HG02840 (cell line): ENCODE data around the gene ZNF462.
"Not testable (repeated sequence)": the region's sequence is repeated elsewhere in the genome, so short reads cannot be mapped to it uniquely, and the experiment has no call there.

Experiments used
- ATAC-seq: cut with Tn5 transposase; IDR thresholded peaks from one replicate; pipeline ENCODE4 v1.9.1; 2021; ENCODE audit warnings: mild to moderate bottlenecking, moderate library complexity, moderate number of reproducible peaks; ENCODE audit not compliant: unreplicated experiment, low FRiP score

ZNF462 gene

GRCh38 chr9:106886111-106887046 is 23.4 kb downstream of the ZNF462 start:
- no peak for ATAC-seq

GRCh38 chr9:106887066-106887465 is 24.1 kb downstream of the ZNF462 start:
- ATAC-seq: no peak

- no peak for ATAC-seq
These were observed 26.2 kb downstream of the ZNF462 start for GRCh38 chr9:106889061-106889590.

GRCh38 chr9:106890608-106891007 is 27.6 kb downstream of the ZNF462 start:
- no peak for ATAC-seq

- ATAC-seq: no peak
These were observed 28.3 kb downstream of the ZNF462 start for GRCh38 chr9:106891286-106891685.

- no peak for ATAC-seq
These were observed 29.7 kb downstream of the ZNF462 start for GRCh38 chr9:106892632-106893031.

GRCh38 chr9:106893088-106893487 is 30.1 kb downstream of the ZNF462 start:
- ATAC-seq: no peak

- no peak for ATAC-seq
These were observed 33.7 kb downstream of the ZNF462 start for GRCh38 chr9:106896695-106897094.

GRCh38 chr9:106897236-106897635 is 34.3 kb downstream of the ZNF462 start:
- ATAC-seq: no peak

GRCh38 chr9:106897751-106898150 is 34.8 kb downstream of the ZNF462 start:
- no peak for ATAC-seq

- ATAC-seq: not testable (repeated sequence)
These were observed 37.6 kb downstream of the ZNF462 start for GRCh38 chr9:106900523-106900922.

GRCh38 chr9:106906129-106906528 is 43.2 kb downstream of the ZNF462 start:
- ATAC-seq: no peak

- no peak for ATAC-seq
These were observed 49.0 kb downstream of the ZNF462 start for GRCh38 chr9:106911951-106912350.

- no peak for ATAC-seq
These were observed 50.3 kb downstream of the ZNF462 start for GRCh38 chr9:106913276-106913675.

GRCh38 chr9:106915851-106916250 is 52.9 kb downstream of the ZNF462 start:
- no peak for ATAC-seq

- no peak for ATAC-seq
These were observed 53.7 kb downstream of the ZNF462 start for GRCh38 chr9:106916466-106917235.

- ATAC-seq: no peak
These were observed 56.0 kb downstream of the ZNF462 start for GRCh38 chr9:106918825-106919509.

- ATAC-seq: no peak
These were observed 57.1 kb downstream of the ZNF462 start for GRCh38 chr9:106920091-106920490.

- no peak for ATAC-seq
These were observed 57.8 kb downstream of the ZNF462 start for GRCh38 chr9:106920701-106921283.

GRCh38 chr9:106921341-106921899 is 58.5 kb downstream of the ZNF462 start:
- no peak for ATAC-seq
